Panc1 (cell line): Measurements from ENCODE around the gene DDX1. TPM values are rescaled to one million over a fixed set of nuclear protein-coding genes. Genes with fewer than 3 reads are reported as not detected.

Source experiments
- ATAC-seq: fragments of 200-7000 bp; cut with Tn5 transposase; 2 replicates; pipeline ENCODE4 v1.9.1; 2020; ENCODE audit warnings: mild to moderate bottlenecking, moderate library complexity
- BruUV-seq: library from RNA; stranded (reverse); fragments of 400-500 nt; replicated peaks from 2 replicates; lab custom pipeline; 2021; lab: Mats Ljungman, UMichigan
- CTCF ChIA-PET: fragments of 300-600 bp; sonication (Branson Sonifier 250); formaldehyde crosslinking; loops from one replicate; lab custom pipeline; 2022; ENCODE audit warnings: antibody characterized with exemption; lab: Charles Lee
- POLR2A ChIA-PET: fragments of 300-600 bp; sonication (Branson Sonifier 250); formaldehyde crosslinking; loops from one replicate; lab custom pipeline; 2022; ENCODE audit warnings: antibody characterized with exemption; lab: Charles Lee
- DNase-seq: peaks from one replicate; pipeline ENCODE4 v3.0.0-alpha.2; 2010; ENCODE audit warnings: low read depth, low spot score
- H3K27ac ChIP-seq: 2 replicates; pipeline ENCODE4 v1.5.1; 2011; ENCODE audit warnings: mild to moderate bottlenecking, low read length, inconsistent platforms
- H3K27me3 ChIP-seq: fragments of 200-500 bp; sonication (Bioruptor generic); 2 replicates; pipeline ENCODE4 v1.6.0; 2014; ENCODE audit warnings: low read length, inconsistent platforms; ENCODE audit not compliant: control insufficient read depth, insufficient read depth
- H3K36me3 ChIP-seq: fragments of 200-500 bp; sonication (Bioruptor generic); 2 replicates; pipeline ENCODE4 v1.5.1; 2014; ENCODE audit warnings: inconsistent platforms, mild to moderate bottlenecking, low read length, moderate library complexity; ENCODE audit not compliant: control insufficient read depth, insufficient read depth
- H3K4me1 ChIP-seq: 2 replicates; pipeline ENCODE4 v1.5.1; 2011; ENCODE audit warnings: inconsistent platforms, mild to moderate bottlenecking, low read length, moderate library complexity; ENCODE audit not compliant: control insufficient read depth, insufficient read depth
- H3K4me3 ChIP-seq, 2 experiments: 2 replicates each; pipeline ENCODE4 v1.5.1; 2011 to 2012; ENCODE audit warnings: low read depth in 2 of 2, low read length in 2 of 2, mild to moderate bottlenecking in 2 of 2, inconsistent platforms in 1 of 2, moderate library complexity in 1 of 2
- H3K9me3 ChIP-seq: fragments of 200-500 bp; sonication (Bioruptor generic); 2 replicates; pipeline ENCODE4 v1.5.1; 2014; ENCODE audit warnings: low read depth, mild to moderate bottlenecking, inconsistent platforms, low read length, moderate library complexity; ENCODE audit not compliant: control insufficient read depth, insufficient read depth
- POLR2AphosphoS5 ChIP-seq: IDR thresholded peaks from 2 replicates; pipeline ENCODE4 v1.6.1; 2012; ENCODE audit warnings: mild to moderate bottlenecking, low read depth, low read length, moderate library complexity
- SIN3A ChIP-seq: IDR thresholded peaks from 2 replicates; pipeline ENCODE4 v1.6.1; 2012; ENCODE audit warnings: low read depth, mild to moderate bottlenecking, low read length, moderate library complexity, borderline replicate concordance; ENCODE audit not compliant: insufficient read depth
- TCF7L2 ChIP-seq: IDR thresholded peaks from 2 replicates; pipeline ENCODE4 v1.6.1; 2011; ENCODE audit warnings: mild to moderate bottlenecking, low read depth, low read length, inconsistent platforms
- in situ Hi-C: cut with HindIII; loops from 2 replicates; pipeline ENCODE4 v1.10.0; 2016; ENCODE audit warnings: low sequenced_read_pairs, low pct_unique_long_range_greater_than_20kb
- intact Hi-C: fragments of 100-400 bp; cut with micrococcal nuclease; formaldehyde crosslinking; loops from one replicate; pipeline ENCODE4 v1.10.0; 2022; ENCODE audit not compliant: unreplicated experiment
- total RNA-seq: library from RNA; stranded (reverse); gene quantifications from one replicate; pipeline ENCODE4 v1.2.1, GENCODE V29; 2021; ENCODE audit not compliant: unreplicated experiment
- TF ChIP-seq, protein P1 (sequence below), 2 experiments: IDR thresholded peaks; 2 replicates each; pipeline ENCODE4 v1.6.1; 2011 to 2012; ENCODE audit warnings: low read depth in 2 of 2, control low read depth in 1 of 2, low read length in 1 of 2, mild to moderate bottlenecking in 1 of 2, moderate library complexity in 1 of 2; ENCODE audit not compliant: insufficient read depth in 1 of 2
- TF ChIP-seq, protein P2 (sequence below): fragments of 450-650 bp; IDR thresholded peaks from 2 replicates; pipeline ENCODE4 v1.5.1; 2017; ENCODE audit warnings: mild to moderate bottlenecking

Gene DDX1
- total RNA-seq, 1 experiment from 2014 or later, result 102 TPM

DNA sequence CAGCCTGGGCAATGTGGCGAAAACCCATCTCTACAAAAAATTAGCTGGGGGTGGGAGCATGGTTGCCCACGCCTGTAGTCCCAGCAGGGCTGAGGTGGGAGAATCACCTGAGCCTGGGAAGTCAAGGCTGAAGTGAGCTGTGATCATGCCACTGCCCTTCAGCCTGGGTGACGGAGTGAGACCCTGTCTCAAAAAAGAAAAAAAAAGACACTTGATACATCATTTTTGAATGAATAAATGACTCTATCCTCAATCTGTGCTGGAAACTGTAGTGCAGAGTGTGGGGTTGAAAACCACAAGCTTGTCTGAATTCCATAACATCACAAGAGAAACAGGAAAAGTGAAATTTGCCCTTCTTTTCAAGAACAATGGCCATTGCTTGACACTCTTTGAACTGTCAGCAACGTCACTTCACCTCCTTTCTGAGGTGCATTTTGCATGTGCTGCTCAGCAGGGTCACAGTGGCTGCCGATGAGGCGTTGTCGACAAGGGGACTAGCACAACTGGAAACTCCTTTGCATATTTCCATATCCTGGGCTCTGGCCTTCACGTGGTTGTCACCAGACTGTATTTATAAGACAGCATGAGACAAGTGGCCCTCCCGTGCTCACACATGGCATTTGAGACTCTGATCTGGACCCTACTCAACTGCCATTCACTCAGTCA is 54.2 kb downstream of the DDX1 start:
- Histone ChIP-seq H3K36me3 (no peaks in the 10 kb centered on the region), H3K4me3 (no peak overlapping the region), H3K4me1 (no peaks in the 10 kb centered on the region), H3K27ac (no peak overlapping the region), H3K27me3 (no peaks in the 10 kb centered on the region), H3K9me3 (no peaks in the 10 kb centered on the region)
- ATAC-seq, result no peak
- no TSS peak for BruUV-seq
- TF ChIP-seq, protein P1, sequence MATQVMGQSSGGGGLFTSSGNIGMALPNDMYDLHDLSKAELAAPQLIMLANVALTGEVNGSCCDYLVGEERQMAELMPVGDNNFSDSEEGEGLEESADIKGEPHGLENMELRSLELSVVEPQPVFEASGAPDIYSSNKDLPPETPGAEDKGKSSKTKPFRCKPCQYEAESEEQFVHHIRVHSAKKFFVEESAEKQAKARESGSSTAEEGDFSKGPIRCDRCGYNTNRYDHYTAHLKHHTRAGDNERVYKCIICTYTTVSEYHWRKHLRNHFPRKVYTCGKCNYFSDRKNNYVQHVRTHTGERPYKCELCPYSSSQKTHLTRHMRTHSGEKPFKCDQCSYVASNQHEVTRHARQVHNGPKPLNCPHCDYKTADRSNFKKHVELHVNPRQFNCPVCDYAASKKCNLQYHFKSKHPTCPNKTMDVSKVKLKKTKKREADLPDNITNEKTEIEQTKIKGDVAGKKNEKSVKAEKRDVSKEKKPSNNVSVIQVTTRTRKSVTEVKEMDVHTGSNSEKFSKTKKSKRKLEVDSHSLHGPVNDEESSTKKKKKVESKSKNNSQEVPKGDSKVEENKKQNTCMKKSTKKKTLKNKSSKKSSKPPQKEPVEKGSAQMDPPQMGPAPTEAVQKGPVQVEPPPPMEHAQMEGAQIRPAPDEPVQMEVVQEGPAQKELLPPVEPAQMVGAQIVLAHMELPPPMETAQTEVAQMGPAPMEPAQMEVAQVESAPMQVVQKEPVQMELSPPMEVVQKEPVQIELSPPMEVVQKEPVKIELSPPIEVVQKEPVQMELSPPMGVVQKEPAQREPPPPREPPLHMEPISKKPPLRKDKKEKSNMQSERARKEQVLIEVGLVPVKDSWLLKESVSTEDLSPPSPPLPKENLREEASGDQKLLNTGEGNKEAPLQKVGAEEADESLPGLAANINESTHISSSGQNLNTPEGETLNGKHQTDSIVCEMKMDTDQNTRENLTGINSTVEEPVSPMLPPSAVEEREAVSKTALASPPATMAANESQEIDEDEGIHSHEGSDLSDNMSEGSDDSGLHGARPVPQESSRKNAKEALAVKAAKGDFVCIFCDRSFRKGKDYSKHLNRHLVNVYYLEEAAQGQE (IDR thresholded peaks at IDR 0.05; ENCODE audit: insufficient read depth in 1 of 2, low read depth in 2 of 2, low read length in 1 of 2), result no peak
- TF ChIP-seq POLR2AphosphoS5, result no peak
- TF ChIP-seq TCF7L2, result no peak
- TF ChIP-seq SIN3A, result no peak
- TF ChIP-seq, protein P2, sequence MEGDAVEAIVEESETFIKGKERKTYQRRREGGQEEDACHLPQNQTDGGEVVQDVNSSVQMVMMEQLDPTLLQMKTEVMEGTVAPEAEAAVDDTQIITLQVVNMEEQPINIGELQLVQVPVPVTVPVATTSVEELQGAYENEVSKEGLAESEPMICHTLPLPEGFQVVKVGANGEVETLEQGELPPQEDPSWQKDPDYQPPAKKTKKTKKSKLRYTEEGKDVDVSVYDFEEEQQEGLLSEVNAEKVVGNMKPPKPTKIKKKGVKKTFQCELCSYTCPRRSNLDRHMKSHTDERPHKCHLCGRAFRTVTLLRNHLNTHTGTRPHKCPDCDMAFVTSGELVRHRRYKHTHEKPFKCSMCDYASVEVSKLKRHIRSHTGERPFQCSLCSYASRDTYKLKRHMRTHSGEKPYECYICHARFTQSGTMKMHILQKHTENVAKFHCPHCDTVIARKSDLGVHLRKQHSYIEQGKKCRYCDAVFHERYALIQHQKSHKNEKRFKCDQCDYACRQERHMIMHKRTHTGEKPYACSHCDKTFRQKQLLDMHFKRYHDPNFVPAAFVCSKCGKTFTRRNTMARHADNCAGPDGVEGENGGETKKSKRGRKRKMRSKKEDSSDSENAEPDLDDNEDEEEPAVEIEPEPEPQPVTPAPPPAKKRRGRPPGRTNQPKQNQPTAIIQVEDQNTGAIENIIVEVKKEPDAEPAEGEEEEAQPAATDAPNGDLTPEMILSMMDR, result no peak
- CTCF ChIA-PET, result no interaction called here
- intact Hi-C loops, result no loop called here
- POLR2A ChIA-PET, result interaction anchor here (0.6 kb wide), 1 partner anchor 29 kb away, joined by 10 read pairs; no protein-coding TSS in a partner anchor
- DNase-seq, result no peak
- in situ Hi-C loops, result no loop called here

DNA sequence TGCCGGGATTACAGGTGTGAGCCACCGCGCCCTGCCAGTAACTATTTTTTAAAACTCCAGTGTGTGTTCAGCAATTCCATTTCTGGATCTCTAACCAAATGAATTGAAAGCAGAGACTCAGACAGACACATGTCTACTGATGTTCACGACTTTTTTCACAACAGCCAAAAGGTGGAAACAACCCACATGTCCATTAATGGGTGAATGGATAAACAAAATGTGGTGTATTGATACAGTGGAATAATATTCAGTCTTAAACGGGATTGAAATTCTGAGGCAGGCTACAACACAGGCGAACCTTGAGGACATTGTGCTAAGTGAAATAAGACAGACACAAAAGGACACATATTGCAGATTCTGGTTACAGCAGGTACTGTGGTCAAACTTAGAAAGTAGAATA is 55.0 kb downstream of the DDX1 start:
- Histone ChIP-seq H3K36me3 (no peaks in the 10 kb centered on the region), H3K27ac (no peak overlapping the region), H3K9me3 (no peaks in the 10 kb centered on the region), H3K27me3 (no peaks in the 10 kb centered on the region), H3K4me1 (no peaks in the 10 kb centered on the region), H3K4me3 (no peak overlapping the region)
- POLR2A ChIA-PET, result no interaction called here
- CTCF ChIA-PET, result no interaction called here
- DNase-seq, result no peak
- no peak for ATAC-seq
- TF ChIP-seq, protein P2, result no peak
- TF ChIP-seq, protein P1 (IDR thresholded peaks at IDR 0.05; ENCODE audit: insufficient read depth in 1 of 2, low read depth in 2 of 2, low read length in 1 of 2), result no peak
- TF ChIP-seq POLR2AphosphoS5, result no peak
- no peak for TF ChIP-seq TCF7L2
- TF ChIP-seq SIN3A, result no peak
- BruUV-seq, result no TSS peak
- in situ Hi-C loops, result no loop called here
- intact Hi-C loops, result no loop called here
